ENCODE data around the gene SCUBE2. TPM values are rescaled to one million over a fixed set of nuclear protein-coding genes. Genes with fewer than 3 reads are reported as not detected.

The SCUBE2 gene
- total RNA-seq, 1 experiment from 2014 or later, result 1.9 TPM

DNA sequence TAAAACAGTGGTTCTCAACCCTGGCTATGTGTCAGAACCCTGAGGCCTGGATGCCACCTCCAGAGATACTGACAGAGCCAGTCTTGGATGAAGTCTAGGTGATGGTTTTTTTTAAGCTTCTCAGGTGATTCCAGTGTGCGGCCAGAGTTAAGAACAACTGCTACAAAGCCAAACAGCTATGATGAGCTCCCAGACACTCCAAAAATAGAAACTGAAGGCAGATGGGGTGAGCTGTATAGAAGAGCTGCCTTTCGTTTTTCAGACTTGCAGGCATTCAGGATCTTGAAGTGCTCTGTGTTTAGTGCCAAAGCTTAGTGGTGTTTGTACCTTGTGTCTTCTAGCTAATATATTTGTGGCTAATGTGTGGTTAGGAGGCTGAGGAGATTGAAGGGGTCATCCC is 14.2 kb downstream of the SCUBE2 start:
- CTCF ChIA-PET, result interaction anchor here (0.7 to 4.9 kb wide), 7 partner anchors 17 to 430 kb away, joined by 3 to 32 read pairs (median 4); no protein-coding TSS in a partner anchor
- Mint-ChIP-seq H3K27ac (no peak overlapping the region), H3K4me1 (peaks cover 8% of the 10 kb centered on the region), H3K4me3 (no peak overlapping the region), H3K27me3 (ENCODE audit: low read depth) (no peaks in the 10 kb centered on the region; the same call in 1 of the 2 replicates), H3K36me3 (no peaks in the 10 kb centered on the region), H3K9me3 (no peaks in the 10 kb centered on the region)
- DNase-seq (ENCODE audit: low spot score) (no peak), ATAC-seq (no peak)
- POLR2A ChIA-PET, result no interaction called here
- no peak for TF ChIP-seq ZNF138 (CRISPR knock-in tag; conservative IDR thresholded peaks at IDR 0.05)
- TF ChIP-seq, protein P1, sequence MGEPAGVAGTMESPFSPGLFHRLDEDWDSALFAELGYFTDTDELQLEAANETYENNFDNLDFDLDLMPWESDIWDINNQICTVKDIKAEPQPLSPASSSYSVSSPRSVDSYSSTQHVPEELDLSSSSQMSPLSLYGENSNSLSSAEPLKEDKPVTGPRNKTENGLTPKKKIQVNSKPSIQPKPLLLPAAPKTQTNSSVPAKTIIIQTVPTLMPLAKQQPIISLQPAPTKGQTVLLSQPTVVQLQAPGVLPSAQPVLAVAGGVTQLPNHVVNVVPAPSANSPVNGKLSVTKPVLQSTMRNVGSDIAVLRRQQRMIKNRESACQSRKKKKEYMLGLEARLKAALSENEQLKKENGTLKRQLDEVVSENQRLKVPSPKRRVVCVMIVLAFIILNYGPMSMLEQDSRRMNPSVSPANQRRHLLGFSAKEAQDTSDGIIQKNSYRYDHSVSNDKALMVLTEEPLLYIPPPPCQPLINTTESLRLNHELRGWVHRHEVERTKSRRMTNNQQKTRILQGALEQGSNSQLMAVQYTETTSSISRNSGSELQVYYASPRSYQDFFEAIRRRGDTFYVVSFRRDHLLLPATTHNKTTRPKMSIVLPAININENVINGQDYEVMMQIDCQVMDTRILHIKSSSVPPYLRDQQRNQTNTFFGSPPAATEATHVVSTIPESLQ (CRISPR knock-in tag; IDR thresholded peaks at IDR 0.05), result no peak
- no peak for TF ChIP-seq SMAD4 (CRISPR knock-in tag; IDR thresholded peaks at IDR 0.05)
- no peak for TF ChIP-seq ZNF423 (CRISPR knock-in tag; IDR thresholded peaks at IDR 0.05)
- no peak for TF ChIP-seq NFE2L1 (CRISPR knock-in tag; IDR thresholded peaks at IDR 0.05)
- TF ChIP-seq, protein P2, sequence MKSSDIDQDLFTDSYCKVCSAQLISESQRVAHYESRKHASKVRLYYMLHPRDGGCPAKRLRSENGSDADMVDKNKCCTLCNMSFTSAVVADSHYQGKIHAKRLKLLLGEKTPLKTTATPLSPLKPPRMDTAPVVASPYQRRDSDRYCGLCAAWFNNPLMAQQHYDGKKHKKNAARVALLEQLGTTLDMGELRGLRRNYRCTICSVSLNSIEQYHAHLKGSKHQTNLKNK (CRISPR knock-in tag; IDR thresholded peaks at IDR 0.05), result no peak
- no peak for TF ChIP-seq GRHL2 (CRISPR knock-in tag; IDR thresholded peaks at IDR 0.05; ENCODE audit: insufficient replicate concordance, severe bottlenecking)
- TF ChIP-seq SP1 (CRISPR knock-in tag; conservative IDR thresholded peaks at IDR 0.05), result no peak
- TF ChIP-seq, protein P3, sequence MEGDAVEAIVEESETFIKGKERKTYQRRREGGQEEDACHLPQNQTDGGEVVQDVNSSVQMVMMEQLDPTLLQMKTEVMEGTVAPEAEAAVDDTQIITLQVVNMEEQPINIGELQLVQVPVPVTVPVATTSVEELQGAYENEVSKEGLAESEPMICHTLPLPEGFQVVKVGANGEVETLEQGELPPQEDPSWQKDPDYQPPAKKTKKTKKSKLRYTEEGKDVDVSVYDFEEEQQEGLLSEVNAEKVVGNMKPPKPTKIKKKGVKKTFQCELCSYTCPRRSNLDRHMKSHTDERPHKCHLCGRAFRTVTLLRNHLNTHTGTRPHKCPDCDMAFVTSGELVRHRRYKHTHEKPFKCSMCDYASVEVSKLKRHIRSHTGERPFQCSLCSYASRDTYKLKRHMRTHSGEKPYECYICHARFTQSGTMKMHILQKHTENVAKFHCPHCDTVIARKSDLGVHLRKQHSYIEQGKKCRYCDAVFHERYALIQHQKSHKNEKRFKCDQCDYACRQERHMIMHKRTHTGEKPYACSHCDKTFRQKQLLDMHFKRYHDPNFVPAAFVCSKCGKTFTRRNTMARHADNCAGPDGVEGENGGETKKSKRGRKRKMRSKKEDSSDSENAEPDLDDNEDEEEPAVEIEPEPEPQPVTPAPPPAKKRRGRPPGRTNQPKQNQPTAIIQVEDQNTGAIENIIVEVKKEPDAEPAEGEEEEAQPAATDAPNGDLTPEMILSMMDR (IDR thresholded peaks at IDR 0.05), result no peak
- TF ChIP-seq NR1H2 (CRISPR knock-in tag; IDR thresholded peaks at IDR 0.05), result no peak
- TF ChIP-seq ZNF671 (CRISPR knock-in tag; IDR thresholded peaks at IDR 0.05), result no peak
- TF ChIP-seq ZNF317 (CRISPR knock-in tag; IDR thresholded peaks at IDR 0.05; ENCODE audit: borderline replicate concordance, low read depth), result no peak
- TF ChIP-seq, protein P4, sequence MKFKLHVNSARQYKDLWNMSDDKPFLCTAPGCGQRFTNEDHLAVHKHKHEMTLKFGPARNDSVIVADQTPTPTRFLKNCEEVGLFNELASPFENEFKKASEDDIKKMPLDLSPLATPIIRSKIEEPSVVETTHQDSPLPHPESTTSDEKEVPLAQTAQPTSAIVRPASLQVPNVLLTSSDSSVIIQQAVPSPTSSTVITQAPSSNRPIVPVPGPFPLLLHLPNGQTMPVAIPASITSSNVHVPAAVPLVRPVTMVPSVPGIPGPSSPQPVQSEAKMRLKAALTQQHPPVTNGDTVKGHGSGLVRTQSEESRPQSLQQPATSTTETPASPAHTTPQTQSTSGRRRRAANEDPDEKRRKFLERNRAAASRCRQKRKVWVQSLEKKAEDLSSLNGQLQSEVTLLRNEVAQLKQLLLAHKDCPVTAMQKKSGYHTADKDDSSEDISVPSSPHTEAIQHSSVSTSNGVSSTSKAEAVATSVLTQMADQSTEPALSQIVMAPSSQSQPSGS (CRISPR knock-in tag; IDR thresholded peaks at IDR 0.05; ENCODE audit: borderline replicate concordance, low read depth), result no peak
- TF ChIP-seq ATF1 (CRISPR knock-in tag; IDR thresholded peaks at IDR 0.05), result no peak
- TF ChIP-seq HMGA2 (CRISPR knock-in tag; IDR thresholded peaks at IDR 0.05), result no peak
- no peak for TF ChIP-seq ZNF121 (CRISPR knock-in tag; IDR thresholded peaks at IDR 0.05)
- TF ChIP-seq, protein P5, sequence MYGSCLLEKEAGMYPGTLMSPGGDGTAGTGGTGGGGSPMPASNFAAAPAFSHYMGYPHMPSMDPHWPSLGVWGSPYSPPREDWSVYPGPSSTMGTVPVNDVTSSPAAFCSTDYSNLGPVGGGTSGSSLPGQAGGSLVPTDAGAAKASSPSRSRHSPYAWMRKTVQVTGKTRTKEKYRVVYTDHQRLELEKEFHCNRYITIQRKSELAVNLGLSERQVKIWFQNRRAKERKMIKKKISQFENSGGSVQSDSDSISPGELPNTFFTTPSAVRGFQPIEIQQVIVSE (CRISPR knock-in tag; IDR thresholded peaks at IDR 0.05; ENCODE audit: borderline replicate concordance), result no peak
- TF ChIP-seq, protein P6, sequence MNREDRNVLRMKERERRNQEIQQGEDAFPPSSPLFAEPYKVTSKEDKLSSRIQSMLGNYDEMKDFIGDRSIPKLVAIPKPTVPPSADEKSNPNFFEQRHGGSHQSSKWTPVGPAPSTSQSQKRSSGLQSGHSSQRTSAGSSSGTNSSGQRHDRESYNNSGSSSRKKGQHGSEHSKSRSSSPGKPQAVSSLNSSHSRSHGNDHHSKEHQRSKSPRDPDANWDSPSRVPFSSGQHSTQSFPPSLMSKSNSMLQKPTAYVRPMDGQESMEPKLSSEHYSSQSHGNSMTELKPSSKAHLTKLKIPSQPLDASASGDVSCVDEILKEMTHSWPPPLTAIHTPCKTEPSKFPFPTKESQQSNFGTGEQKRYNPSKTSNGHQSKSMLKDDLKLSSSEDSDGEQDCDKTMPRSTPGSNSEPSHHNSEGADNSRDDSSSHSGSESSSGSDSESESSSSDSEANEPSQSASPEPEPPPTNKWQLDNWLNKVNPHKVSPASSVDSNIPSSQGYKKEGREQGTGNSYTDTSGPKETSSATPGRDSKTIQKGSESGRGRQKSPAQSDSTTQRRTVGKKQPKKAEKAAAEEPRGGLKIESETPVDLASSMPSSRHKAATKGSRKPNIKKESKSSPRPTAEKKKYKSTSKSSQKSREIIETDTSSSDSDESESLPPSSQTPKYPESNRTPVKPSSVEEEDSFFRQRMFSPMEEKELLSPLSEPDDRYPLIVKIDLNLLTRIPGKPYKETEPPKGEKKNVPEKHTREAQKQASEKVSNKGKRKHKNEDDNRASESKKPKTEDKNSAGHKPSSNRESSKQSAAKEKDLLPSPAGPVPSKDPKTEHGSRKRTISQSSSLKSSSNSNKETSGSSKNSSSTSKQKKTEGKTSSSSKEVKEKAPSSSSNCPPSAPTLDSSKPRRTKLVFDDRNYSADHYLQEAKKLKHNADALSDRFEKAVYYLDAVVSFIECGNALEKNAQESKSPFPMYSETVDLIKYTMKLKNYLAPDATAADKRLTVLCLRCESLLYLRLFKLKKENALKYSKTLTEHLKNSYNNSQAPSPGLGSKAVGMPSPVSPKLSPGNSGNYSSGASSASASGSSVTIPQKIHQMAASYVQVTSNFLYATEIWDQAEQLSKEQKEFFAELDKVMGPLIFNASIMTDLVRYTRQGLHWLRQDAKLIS (CRISPR knock-in tag; IDR thresholded peaks at IDR 0.05; ENCODE audit: borderline replicate concordance), result no peak
- TF ChIP-seq, protein P7, sequence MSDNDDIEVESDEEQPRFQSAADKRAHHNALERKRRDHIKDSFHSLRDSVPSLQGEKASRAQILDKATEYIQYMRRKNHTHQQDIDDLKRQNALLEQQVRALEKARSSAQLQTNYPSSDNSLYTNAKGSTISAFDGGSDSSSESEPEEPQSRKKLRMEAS (CRISPR knock-in tag; IDR thresholded peaks at IDR 0.05), result no peak
- no peak for TF ChIP-seq OVOL2 (CRISPR knock-in tag; IDR thresholded peaks at IDR 0.05; ENCODE audit: borderline replicate concordance)

Measured in WTC11 (cell line).